A673 (cell line): Measurements from ENCODE around the gene SMIM24. TPM values are rescaled to one million over a fixed set of nuclear protein-coding genes. Genes with fewer than 3 reads are reported as not detected.

Experiments used
- BruUV-seq: library from RNA; stranded (reverse); fragments of 400-500 nt; replicated peaks from 2 replicates; lab custom pipeline; 2021; lab: Mats Ljungman, UMichigan
- CTCF ChIA-PET: fragments of 300-600 bp; sonication (Branson Sonifier 250); formaldehyde crosslinking; loops from one replicate; lab custom pipeline; 2022; ENCODE audit warnings: antibody characterized with exemption; lab: Charles Lee
- POLR2A ChIA-PET: fragments of 300-600 bp; sonication (Branson Sonifier 250); formaldehyde crosslinking; loops from one replicate; lab custom pipeline; 2022; ENCODE audit warnings: antibody characterized with exemption; ENCODE audit not compliant: low non-redundant PET; lab: Charles Lee
- DNase-seq: peaks from one replicate; pipeline ENCODE4 v3.0.0-alpha.2; 2015; ENCODE audit warnings: low spot score
- H3K27ac ChIP-seq: fragments of 200-600 bp; sonication (generic); 2 replicates; pipeline ENCODE4 v1.5.1; 2016; ENCODE audit warnings: mixed run types, low read depth, mild to moderate bottlenecking, mixed read lengths, antibody characterized with exemption, low read length; ENCODE audit not compliant: poor library complexity, severe bottlenecking
- H3K27me3 ChIP-seq: fragments of 200-600 bp; sonication (generic); replicated peaks from 2 replicates; pipeline ENCODE4 v1.6.1; 2017; ENCODE audit warnings: mixed run types, low read depth, mild to moderate bottlenecking, mixed read lengths, antibody characterized with exemption, low read length; ENCODE audit not compliant: insufficient read depth, poor library complexity
- H3K36me3 ChIP-seq: fragments of 200-600 bp; sonication (generic); 2 replicates; pipeline ENCODE4 v1.6.1; 2016; ENCODE audit warnings: mixed run types, mild to moderate bottlenecking, mixed read lengths, antibody characterized with exemption, low read length; ENCODE audit not compliant: insufficient read depth, poor library complexity, severe bottlenecking
- H3K4me1 ChIP-seq: fragments of 200-600 bp; sonication (generic); 2 replicates; pipeline ENCODE4 v1.6.1; 2017; ENCODE audit warnings: mixed run types, mild to moderate bottlenecking, mixed read lengths, antibody characterized with exemption, low read length; ENCODE audit not compliant: insufficient read depth, poor library complexity, severe bottlenecking
- H3K4me3 ChIP-seq: fragments of 200-600 bp; sonication (generic); 2 replicates; pipeline ENCODE4 v1.5.1; 2016; ENCODE audit warnings: low read depth, mixed run types, mild to moderate bottlenecking, mixed read lengths, low read length; ENCODE audit not compliant: poor library complexity, severe bottlenecking
- H3K9me3 ChIP-seq: fragments of 200-600 bp; sonication (generic); 2 replicates; pipeline ENCODE4 v1.6.1; 2016; ENCODE audit warnings: mixed run types, low read depth, mild to moderate bottlenecking, mixed read lengths, antibody characterized with exemption, low read length; ENCODE audit not compliant: poor library complexity, severe bottlenecking
- EZH2 ChIP-seq: fragments of 200-600 bp; sonication (generic); IDR thresholded peaks from 2 replicates; pipeline ENCODE4 v1.6.1; 2017; ENCODE audit warnings: borderline replicate concordance, low read depth, mild to moderate bottlenecking, mixed read lengths, antibody characterized with exemption, low read length; ENCODE audit not compliant: poor library complexity, severe bottlenecking
- intact Hi-C: fragments of 100-400 bp; cut with micrococcal nuclease; formaldehyde crosslinking; loops from one replicate; pipeline ENCODE4 v1.10.0; 2022; ENCODE audit not compliant: unreplicated experiment
- total RNA-seq: library from RNA; stranded (reverse); gene quantifications from 2 replicates; pipeline ENCODE4 v1.2.3, GENCODE V29; 2021
- TF ChIP-seq, protein P1 (sequence below): fragments of 300-800, 200-600 bp; sonication (generic); conservative IDR thresholded peaks from 2 replicates; pipeline ENCODE4 v1.5.1; 2017; ENCODE audit warnings: low read depth, mild to moderate bottlenecking, antibody characterized with exemption, low read length, moderate library complexity, mixed read lengths

SMIM24 gene
- total RNA-seq, 1 experiment from 2014 or later, result not detected

GRCh38 chr19:3456925-3457527 is 23.3 kb downstream of the SMIM24 start:
- H3K36me3 ChIP-seq, result peaks cover 44% of the 10 kb centered on the region
- ChIA-PET CTCF (no interaction called here), POLR2A (no interaction called here)
- TF ChIP-seq, protein P1, sequence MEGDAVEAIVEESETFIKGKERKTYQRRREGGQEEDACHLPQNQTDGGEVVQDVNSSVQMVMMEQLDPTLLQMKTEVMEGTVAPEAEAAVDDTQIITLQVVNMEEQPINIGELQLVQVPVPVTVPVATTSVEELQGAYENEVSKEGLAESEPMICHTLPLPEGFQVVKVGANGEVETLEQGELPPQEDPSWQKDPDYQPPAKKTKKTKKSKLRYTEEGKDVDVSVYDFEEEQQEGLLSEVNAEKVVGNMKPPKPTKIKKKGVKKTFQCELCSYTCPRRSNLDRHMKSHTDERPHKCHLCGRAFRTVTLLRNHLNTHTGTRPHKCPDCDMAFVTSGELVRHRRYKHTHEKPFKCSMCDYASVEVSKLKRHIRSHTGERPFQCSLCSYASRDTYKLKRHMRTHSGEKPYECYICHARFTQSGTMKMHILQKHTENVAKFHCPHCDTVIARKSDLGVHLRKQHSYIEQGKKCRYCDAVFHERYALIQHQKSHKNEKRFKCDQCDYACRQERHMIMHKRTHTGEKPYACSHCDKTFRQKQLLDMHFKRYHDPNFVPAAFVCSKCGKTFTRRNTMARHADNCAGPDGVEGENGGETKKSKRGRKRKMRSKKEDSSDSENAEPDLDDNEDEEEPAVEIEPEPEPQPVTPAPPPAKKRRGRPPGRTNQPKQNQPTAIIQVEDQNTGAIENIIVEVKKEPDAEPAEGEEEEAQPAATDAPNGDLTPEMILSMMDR, result no peak
- TF ChIP-seq EZH2, result no peak
- no peak overlapping the region for H3K27ac ChIP-seq
- H3K27me3 ChIP-seq, result no peaks in the 10 kb centered on the region
- DNase-seq, result no peak
- no peak overlapping the region for H3K4me3 ChIP-seq
- no peaks in the 10 kb centered on the region for H3K9me3 ChIP-seq
- intact Hi-C loops, result no loop called here
- no peaks in the 10 kb centered on the region for H3K4me1 ChIP-seq
- no TSS peak for BruUV-seq

DNA sequence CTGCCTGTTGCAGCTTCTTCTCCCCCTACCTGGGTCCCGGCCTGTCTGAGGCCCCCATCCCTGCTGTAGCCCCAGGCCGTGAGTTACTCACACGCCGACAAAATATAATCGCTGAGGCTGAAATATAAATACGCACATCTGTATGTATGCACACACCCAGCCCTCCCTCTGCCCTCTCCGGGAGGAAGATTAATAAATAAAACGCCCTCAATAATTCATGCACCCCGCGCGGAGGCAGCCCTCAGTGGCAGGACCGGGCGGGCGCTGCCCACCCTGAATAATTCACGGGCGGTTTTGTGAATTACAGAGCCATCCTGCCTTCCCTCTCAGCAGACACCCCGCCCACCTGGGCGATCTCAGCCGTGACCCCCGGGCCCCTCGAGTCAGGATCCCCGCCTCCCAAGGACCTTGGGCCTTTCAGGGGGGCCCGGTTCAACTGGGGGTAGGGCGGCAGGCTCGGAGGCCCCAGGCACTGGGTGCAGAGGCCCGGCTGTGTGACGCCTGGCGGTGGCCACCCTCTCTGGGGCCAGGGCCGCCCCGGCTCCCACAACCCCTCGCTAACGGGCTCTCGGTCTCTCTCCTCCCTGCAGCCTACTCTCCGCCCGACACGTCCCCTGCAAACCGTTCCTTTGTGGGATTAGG is 24.2 kb downstream of the SMIM24 start:
- H3K9me3 ChIP-seq, result no peaks in the 10 kb centered on the region
- no peak overlapping the region for H3K27ac ChIP-seq
- H3K4me3 ChIP-seq, result no peak overlapping the region
- H3K4me1 ChIP-seq, result no peaks in the 10 kb centered on the region
- H3K27me3 ChIP-seq, result no peaks in the 10 kb centered on the region
- POLR2A ChIA-PET, result no interaction called here
- CTCF ChIA-PET, result interaction anchor here (0.6 kb wide), 1 partner anchor 131 kb away, joined by 4 read pairs; no protein-coding TSS in a partner anchor
- BruUV-seq, result no TSS peak
- intact Hi-C loops, result no loop called here
- no peak for DNase-seq
- H3K36me3 ChIP-seq, result peaks cover 46% of the 10 kb centered on the region
- TF ChIP-seq, protein P1, result no peak
- no peak for TF ChIP-seq EZH2

- no peaks in the 10 kb centered on the region for H3K9me3 ChIP-seq
- ChIA-PET POLR2A (no interaction called here), CTCF (interaction anchor here (0.6 kb wide), 1 partner anchor 130 kb away, joined by 4 read pairs; no protein-coding TSS in a partner anchor)
- H3K27ac ChIP-seq, result no peak overlapping the region
- H3K4me1 ChIP-seq, result no peaks in the 10 kb centered on the region
- intact Hi-C loops, result no loop called here
- peaks cover 51% of the 10 kb centered on the region for H3K36me3 ChIP-seq
- TF ChIP-seq, protein P1, result no peak
- no peak for TF ChIP-seq EZH2
- BruUV-seq, result no TSS peak
- H3K4me3 ChIP-seq, result no peak overlapping the region
- no peak for DNase-seq
- no peaks in the 10 kb centered on the region for H3K27me3 ChIP-seq
Measured at GRCh38 chr19:3455393-3455955, 24.9 kb downstream of the SMIM24 start.
